ENCODE data around the gene ITPRID2.

Gene ITPRID2

GRCh38 chr2:181859803-181860202 is 31.7 kb upstream of the ITPRID2 start:
- no peak for TF ChIP-seq ZFX (IDR thresholded peaks at IDR 0.05; ENCODE audit: borderline replicate concordance)
- no peak for TF ChIP-seq CTCF (IDR thresholded peaks at IDR 0.05)
- H3K27ac ChIP-seq = no peak overlapping the region

GRCh38 chr2:181861379-181861778 is 30.2 kb upstream of the ITPRID2 start:
- no peak overlapping the region for H3K27ac ChIP-seq
- TF ChIP-seq ZFX (IDR thresholded peaks at IDR 0.05; ENCODE audit: borderline replicate concordance) (no peak), CTCF (IDR thresholded peaks at IDR 0.05) (no peak)

GRCh38 chr2:181862583-181863281 is 28.8 kb upstream of the ITPRID2 start:
- TF ChIP-seq CTCF (IDR thresholded peaks at IDR 0.05) = no peak
- no peak for TF ChIP-seq ZFX (IDR thresholded peaks at IDR 0.05; ENCODE audit: borderline replicate concordance)
- no peak overlapping the region for H3K27ac ChIP-seq

- TF ChIP-seq CTCF (IDR thresholded peaks at IDR 0.05) (no peak), ZFX (IDR thresholded peaks at IDR 0.05; ENCODE audit: borderline replicate concordance) (no peak)
- no peak overlapping the region for H3K27ac ChIP-seq
Observed at GRCh38 chr2:181872178-181872577, 19.4 kb upstream of the ITPRID2 start.

- TF ChIP-seq ZFX (IDR thresholded peaks at IDR 0.05; ENCODE audit: borderline replicate concordance) = no peak
- no peak for TF ChIP-seq CTCF (IDR thresholded peaks at IDR 0.05)
- no peak overlapping the region for H3K27ac ChIP-seq
Observed at GRCh38 chr2:181876614-181877063, 14.9 kb upstream of the ITPRID2 start.

GRCh38 chr2:181877181-181877664 is 14.3 kb upstream of the ITPRID2 start:
- no peak overlapping the region for H3K27ac ChIP-seq
- no peak for TF ChIP-seq CTCF (IDR thresholded peaks at IDR 0.05)
- TF ChIP-seq ZFX (IDR thresholded peaks at IDR 0.05; ENCODE audit: borderline replicate concordance) = no peak

GRCh38 chr2:181878448-181878847 is 13.1 kb upstream of the ITPRID2 start:
- H3K27ac ChIP-seq = no peak overlapping the region

More at GRCh38 chr2:181878448-181878847, 13.1 kb upstream of the ITPRID2 start:
- no peak for TF ChIP-seq ZFX (IDR thresholded peaks at IDR 0.05; ENCODE audit: borderline replicate concordance)
- TF ChIP-seq CTCF (IDR thresholded peaks at IDR 0.05) = no peak

Data from 22Rv1 (cell line).